ENCODE results near the gene ARGFX. TPM values are rescaled to one million over a fixed set of nuclear protein-coding genes. Genes with fewer than 3 reads are reported as not detected.

Gene ARGFX
- total and polyA plus RNA-seq, 2 of the 13 experiments (the other 11 are each of a cell fraction or from before 2014, with no cell fraction given), result not detected

DNA sequence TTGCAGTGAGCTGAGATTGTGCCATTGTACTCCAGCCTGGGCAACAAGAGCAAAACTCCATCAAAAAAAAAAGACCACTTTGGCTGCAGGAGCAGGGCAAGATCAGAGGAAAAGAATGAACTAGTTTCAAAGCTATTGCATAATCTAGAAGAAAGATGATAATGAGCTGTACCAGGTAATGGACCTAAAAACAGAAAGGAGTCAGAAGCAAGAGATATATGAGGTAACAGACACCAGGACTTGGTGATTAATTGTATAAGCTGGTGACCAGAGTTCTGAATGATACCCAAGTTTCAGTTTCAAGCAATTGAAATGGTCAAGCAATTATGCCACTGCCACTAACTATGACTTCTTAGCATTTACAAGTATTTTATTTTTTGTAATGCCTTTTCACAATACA is 24.8 kb upstream of the ARGFX start (continued):
- no peak for TF ChIP-seq ATF4 (CRISPR knock-in tag; IDR thresholded peaks at IDR 0.05)

GRCh38 chr3:121545049-121545573 is 22.6 kb upstream of the ARGFX start:
- peak; percentile 52 for ATAC-seq
- Histone ChIP-seq H3K27ac (ENCODE audit: extremely low read length, insufficient read depth, low read length) (peak overlapping the region; percentile 51), H3K4me3 (replicated peaks in 1 of 3; ENCODE audit: insufficient read depth in 1 of 3, low read depth in 2 of 3, low read length in 3 of 3) (peak overlapping the region; percentile 81 to 96 (median 82)), H3K4me1 (ENCODE audit: insufficient read depth, low read length) (peaks cover 9% of the 10 kb centered on the region), H3K36me3 (replicated peaks in 1 of 2; ENCODE audit: control insufficient read depth in 1 of 2, insufficient read depth in 2 of 2, low read length in 2 of 2) (peaks cover 0 to 14% of the 10 kb centered on the region in 2 experiments; a peak in 2 of 5 replicates), H3K9me3 (ENCODE audit: low read length) (no peaks in the 10 kb centered on the region), H3K79me2 (ENCODE audit: insufficient read depth, low read length) (peaks cover 15% of the 10 kb centered on the region), H2AFZ (ENCODE audit: low read length) (peak overlapping the region; percentile 81), H3K4me2 (ENCODE audit: low read depth, low read length) (peak overlapping the region; percentile 85), H4K20me1 (ENCODE audit: insufficient read depth, low read length) (no peaks in the 10 kb centered on the region), H3K27me3 (ENCODE audit: control insufficient read depth in 1 of 2, insufficient read depth in 2 of 2, low read length in 2 of 2) (no peaks in the 10 kb centered on the region; a peak in 1 of 5 replicates), H3K9ac (ENCODE audit: insufficient read depth, low read depth, low read length) (peak overlapping the region; percentile 76)
- no TSS peak for BruUV-seq (replicated peaks)
- in situ Hi-C loops (cut with HindIII; ENCODE audit: extremely low pct_ligation_motif_present, low pct_unique_long_range_greater_than_20kb), result loop anchor here (5.0 to 10.0 kb wide), 2 partner anchors 450 to 712 kb away; no protein-coding TSS in a partner anchor
- under 1% methylated on average over 15 of the region's 18 CpGs for WGBS (ENCODE audit: low lambda C conversion rate)
- no peak for DNase-seq (ENCODE audit: low spot score)
- FAIRE-seq, result no peak
- CTCF ChIA-PET (ENCODE audit: low intra/inter-chr PET ratio, low total read pairs), result no interaction called here
- intact Hi-C loops (cut with micrococcal nuclease; ENCODE audit: unreplicated experiment), result loop anchor here (2.0 to 10.0 kb wide), 5 partner anchors 204 to 1942 kb away; partner anchors contain the start of genes FAM162A, GOLGB1 and MIX23
- POLR2A ChIA-PET, result interaction anchor here (0.5 kb wide), 1 partner anchor 74 kb away, joined by 3 read pairs; no protein-coding TSS in a partner anchor
- TF ChIP-seq ZSCAN20 (CRISPR knock-in tag; IDR thresholded peaks at IDR 0.05; ENCODE audit: borderline replicate concordance) (no peak), PHF21A (CRISPR knock-in tag; IDR thresholded peaks at IDR 0.05) (no peak), ZNF253 (CRISPR knock-in tag; IDR thresholded peaks at IDR 0.05; ENCODE audit: borderline replicate concordance) (no peak), ZC3H13 (CRISPR knock-in tag; IDR thresholded peaks at IDR 0.05) (no peak), HNF4A (CRISPR knock-in tag; IDR thresholded peaks at IDR 0.05) (no peak), MTA3 (CRISPR knock-in tag; IDR thresholded peaks at IDR 0.05) (no peak), ZNF878 (CRISPR knock-in tag; IDR thresholded peaks at IDR 0.05) (no peak), KLF12 (CRISPR knock-in tag; IDR thresholded peaks at IDR 0.05; ENCODE audit: borderline replicate concordance) (no peak), EHMT2 (IDR thresholded peaks at IDR 0.05; ENCODE audit: borderline replicate concordance, low read depth, low read length) (no peak), E2F2 (CRISPR knock-in tag; IDR thresholded peaks at IDR 0.05; ENCODE audit: borderline replicate concordance) (no peak), ZNF776 (CRISPR knock-in tag; IDR thresholded peaks at IDR 0.05) (no peak), BORCS8-MEF2B (CRISPR knock-in tag; IDR thresholded peaks at IDR 0.05) (no peak)
- TF ChIP-seq, protein P1, sequence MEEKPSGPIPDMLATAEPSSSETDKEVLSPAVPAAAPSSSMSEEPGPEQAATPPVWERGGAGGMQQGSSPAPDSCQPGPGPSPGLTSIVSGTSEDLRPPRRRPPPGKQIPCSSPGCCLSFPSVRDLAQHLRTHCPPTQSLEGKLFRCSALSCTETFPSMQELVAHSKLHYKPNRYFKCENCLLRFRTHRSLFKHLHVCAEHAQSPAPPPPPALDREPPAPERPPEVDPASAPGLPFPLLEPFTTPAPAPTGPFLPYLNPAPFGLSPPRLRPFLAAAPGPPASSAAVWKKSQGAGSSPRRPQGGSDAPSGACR (CRISPR knock-in tag; IDR thresholded peaks at IDR 0.05), result no peak
- TF ChIP-seq, protein P2, sequence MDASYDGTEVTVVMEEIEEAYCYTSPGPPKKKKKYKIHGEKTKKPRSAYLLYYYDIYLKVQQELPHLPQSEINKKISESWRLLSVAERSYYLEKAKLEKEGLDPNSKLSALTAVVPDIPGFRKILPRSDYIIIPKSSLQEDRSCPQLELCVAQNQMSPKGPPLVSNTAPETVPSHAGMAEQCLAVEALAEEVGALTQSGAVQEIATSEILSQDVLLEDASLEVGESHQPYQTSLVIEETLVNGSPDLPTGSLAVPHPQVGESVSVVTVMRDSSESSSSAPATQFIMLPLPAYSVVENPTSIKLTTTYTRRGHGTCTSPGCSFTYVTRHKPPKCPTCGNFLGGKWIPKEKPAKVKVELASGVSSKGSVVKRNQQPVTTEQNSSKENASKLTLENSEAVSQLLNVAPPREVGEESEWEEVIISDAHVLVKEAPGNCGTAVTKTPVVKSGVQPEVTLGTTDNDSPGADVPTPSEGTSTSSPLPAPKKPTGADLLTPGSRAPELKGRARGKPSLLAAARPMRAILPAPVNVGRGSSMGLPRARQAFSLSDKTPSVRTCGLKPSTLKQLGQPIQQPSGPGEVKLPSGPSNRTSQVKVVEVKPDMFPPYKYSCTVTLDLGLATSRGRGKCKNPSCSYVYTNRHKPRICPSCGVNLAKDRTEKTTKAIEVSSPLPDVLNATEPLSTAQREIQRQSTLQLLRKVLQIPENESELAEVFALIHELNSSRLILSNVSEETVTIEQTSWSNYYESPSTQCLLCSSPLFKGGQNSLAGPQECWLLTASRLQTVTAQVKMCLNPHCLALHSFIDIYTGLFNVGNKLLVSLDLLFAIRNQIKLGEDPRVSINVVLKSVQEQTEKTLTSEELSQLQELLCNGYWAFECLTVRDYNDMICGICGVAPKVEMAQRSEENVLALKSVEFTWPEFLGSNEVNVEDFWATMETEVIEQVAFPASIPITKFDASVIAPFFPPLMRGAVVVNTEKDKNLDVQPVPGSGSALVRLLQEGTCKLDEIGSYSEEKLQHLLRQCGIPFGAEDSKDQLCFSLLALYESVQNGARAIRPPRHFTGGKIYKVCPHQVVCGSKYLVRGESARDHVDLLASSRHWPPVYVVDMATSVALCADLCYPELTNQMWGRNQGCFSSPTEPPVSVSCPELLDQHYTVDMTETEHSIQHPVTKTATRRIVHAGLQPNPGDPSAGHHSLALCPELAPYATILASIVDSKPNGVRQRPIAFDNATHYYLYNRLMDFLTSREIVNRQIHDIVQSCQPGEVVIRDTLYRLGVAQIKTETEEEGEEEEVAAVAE (CRISPR knock-in tag; IDR thresholded peaks at IDR 0.05; ENCODE audit: borderline replicate concordance), result no peak

Measured in HepG2 (cell line).